ENCODE results near the gene TSHR.
"Not testable (repeated sequence)": the region's sequence is repeated elsewhere in the genome, so short reads cannot be mapped to it uniquely, and the experiment has no call there.

The TSHR gene

DNA sequence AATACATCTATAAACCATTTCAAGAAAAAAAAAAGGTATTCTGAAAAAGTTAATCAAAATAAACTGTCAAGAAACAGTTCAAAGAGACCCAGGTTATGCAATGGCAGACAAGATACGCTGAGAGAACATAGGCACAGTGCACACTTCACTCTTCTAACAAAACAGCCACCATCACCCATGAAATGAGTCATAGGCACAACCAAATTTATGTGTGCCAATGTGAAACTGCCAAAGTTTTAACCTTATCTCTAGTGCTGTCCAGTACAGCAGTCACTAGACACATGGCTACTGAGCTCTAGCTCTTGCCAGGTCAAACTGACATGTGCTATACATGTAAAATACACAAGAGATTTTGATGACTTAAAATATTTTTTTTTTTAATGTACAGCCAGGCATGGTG, 15.3 kb upstream of the TSHR start:
- no peak for DNase-seq
- no peak overlapping the region for H3K27ac Mint-ChIP-seq
- H3K4me1 Mint-ChIP-seq, result peaks cover 10 to 23% of the 10 kb centered on the region in 2 donors
- no peaks in the 10 kb centered on the region for H3K27me3 Mint-ChIP-seq
- H3K36me3 Mint-ChIP-seq, result peaks cover 4% of the 10 kb centered on the region in 2 donors
- H3K9me3 Mint-ChIP-seq, result no peaks in the 10 kb centered on the region
- no peak overlapping the region for H3K4me3 Mint-ChIP-seq
- no peak for ATAC-seq (replicated peaks)

DNA sequence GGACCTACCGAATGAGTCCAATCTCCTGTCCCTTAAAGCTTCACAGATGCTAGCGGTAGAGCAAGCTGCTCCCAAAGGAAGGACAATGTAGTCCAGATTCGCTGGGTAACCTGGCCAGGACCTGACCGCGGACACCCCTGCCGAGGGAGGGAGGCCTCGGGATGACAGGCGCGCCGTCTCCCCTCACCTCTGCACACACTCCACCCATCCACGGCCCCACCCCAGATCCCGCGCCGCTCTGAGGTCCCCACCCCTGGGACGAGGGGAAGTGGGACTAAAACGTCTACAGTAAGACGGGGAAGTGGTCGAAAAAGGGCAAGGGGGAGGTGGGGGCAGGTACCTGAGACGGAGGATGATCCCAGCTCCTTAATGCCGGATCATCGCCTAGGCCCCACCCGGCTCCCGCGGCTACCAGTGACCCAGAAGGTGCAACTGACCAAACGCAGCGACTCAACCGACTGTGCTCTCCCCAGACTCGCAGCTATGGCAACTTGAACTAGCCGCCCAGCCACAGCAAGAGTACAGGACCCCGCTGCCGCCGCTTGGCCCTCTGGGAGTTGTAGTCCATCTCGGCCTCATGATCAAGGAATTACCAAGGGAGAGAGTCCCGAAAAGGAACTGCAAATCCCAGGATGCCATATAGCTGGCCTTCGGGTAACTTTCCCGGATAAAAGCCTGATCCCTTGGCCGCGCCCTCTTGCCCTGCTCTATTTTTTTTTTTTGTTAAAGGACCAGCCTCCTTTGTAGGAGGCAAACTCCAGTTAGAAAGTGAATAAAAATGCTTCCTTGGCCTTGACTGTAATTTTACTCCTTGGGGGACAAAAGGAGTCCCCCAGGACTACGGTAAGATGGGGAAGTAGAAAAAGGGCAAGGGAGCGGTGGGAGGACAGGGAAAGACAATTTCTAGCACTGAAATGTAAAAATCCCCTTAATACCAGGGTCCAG, 13.9 kb upstream of the TSHR start, which contains the start of gene CEP128:
Gene CEP128 (minus strand): TSS at position 498 of the 945 bp plus-strand sequence.
- H3K27ac Mint-ChIP-seq, result peak within 1 kb of the TSS; percentile 90
- H3K4me1 Mint-ChIP-seq, result peaks cover 7 to 23% of the 10 kb centered on the region in 2 donors
- H3K36me3 Mint-ChIP-seq, result peaks cover 0 to 2% of the 10 kb centered on the region in 2 donors
- ATAC-seq (replicated peaks), result peak; percentile 94 to 96
- H3K27me3 Mint-ChIP-seq, result peaks cover 0 to 3% of the 10 kb centered on the region in 2 donors
- peak; percentile 87 for DNase-seq
- H3K9me3 Mint-ChIP-seq, result peaks cover 0 to 2% of the 10 kb centered on the region in 2 donors
- peak within 1 kb of the TSS; percentile 88 to 91 for H3K4me3 Mint-ChIP-seq

DNA sequence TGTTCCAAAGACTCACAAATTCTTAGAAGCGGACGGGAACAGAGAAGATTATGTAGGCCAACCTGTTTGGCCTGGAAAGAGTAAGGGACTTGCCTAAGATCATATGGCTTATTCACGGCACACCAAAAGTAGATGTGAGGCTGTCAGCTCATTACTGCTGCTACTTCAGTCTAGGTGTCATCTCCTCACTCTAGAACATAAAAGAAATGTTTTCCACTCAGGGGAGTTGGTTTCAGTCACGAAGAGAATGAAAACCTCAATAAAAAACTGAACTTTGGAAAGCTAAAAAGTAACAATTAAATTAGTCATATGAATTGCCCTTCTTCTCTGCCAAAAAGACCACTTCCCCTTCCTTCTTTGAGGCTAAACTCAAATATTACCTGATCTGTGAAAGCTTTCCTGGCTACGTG, 13.2 kb upstream of the TSHR start:
- peaks cover 0 to 2% of the 10 kb centered on the region in 2 donors for H3K9me3 Mint-ChIP-seq
- H3K4me1 Mint-ChIP-seq, result peaks cover 7 to 23% of the 10 kb centered on the region in 2 donors
- peak overlapping the region; percentile 90 for H3K27ac Mint-ChIP-seq
- H3K36me3 Mint-ChIP-seq, result peaks cover 0 to 2% of the 10 kb centered on the region in 2 donors
- no peak for DNase-seq
- peak overlapping the region; percentile 88 to 91 for H3K4me3 Mint-ChIP-seq
- peaks cover 0 to 3% of the 10 kb centered on the region in 2 donors for H3K27me3 Mint-ChIP-seq
- peak; percentile 61 to 69 for ATAC-seq (replicated peaks)

DNA sequence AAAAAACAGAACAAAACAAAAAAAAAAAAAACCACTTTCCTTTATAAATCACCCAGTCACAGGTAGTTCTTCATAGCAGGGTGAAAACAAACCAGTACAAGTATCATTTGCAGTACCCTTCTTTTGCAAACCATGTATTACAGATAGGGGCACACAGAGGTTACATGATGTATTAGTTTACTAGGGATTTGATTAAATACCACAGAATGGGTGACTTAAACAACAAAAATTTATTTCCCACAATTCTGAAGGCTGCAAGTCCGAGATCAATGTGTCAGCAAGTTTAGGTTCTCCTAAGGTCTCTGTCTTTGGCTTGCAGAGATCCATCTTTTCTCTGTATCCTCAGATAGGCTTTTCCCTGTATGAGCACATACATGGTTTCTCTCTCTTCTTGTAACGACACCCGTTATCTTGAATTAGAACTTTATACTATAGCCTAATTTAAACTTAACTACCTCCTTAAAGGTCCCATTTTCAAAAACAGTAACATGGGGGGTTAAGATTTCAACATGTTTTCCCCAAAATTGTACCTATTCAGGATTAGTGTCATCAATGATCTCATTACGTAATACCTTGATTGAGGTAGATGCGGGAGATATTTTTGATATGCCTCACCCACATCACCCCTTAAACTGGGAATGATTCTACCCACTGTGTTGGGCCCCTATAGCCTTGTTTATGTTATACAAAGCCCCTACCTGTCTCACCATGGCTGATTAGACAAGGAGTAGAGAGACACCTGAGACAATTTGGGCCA, 10.4 kb upstream of the TSHR start:
- H3K27ac Mint-ChIP-seq, result peak overlapping the region; percentile 51
- ATAC-seq (replicated peaks), result no peak
- DNase-seq, result no peak
- peaks cover 4 to 12% of the 10 kb centered on the region in 2 donors for H3K27me3 Mint-ChIP-seq
- peaks cover 0 to 2% of the 10 kb centered on the region in 2 donors for H3K36me3 Mint-ChIP-seq
- H3K9me3 Mint-ChIP-seq, result peaks cover 0 to 2% of the 10 kb centered on the region in 2 donors
- H3K4me1 Mint-ChIP-seq, result peaks cover 7 to 23% of the 10 kb centered on the region in 2 donors
- H3K4me3 Mint-ChIP-seq, result no peak overlapping the region

DNA sequence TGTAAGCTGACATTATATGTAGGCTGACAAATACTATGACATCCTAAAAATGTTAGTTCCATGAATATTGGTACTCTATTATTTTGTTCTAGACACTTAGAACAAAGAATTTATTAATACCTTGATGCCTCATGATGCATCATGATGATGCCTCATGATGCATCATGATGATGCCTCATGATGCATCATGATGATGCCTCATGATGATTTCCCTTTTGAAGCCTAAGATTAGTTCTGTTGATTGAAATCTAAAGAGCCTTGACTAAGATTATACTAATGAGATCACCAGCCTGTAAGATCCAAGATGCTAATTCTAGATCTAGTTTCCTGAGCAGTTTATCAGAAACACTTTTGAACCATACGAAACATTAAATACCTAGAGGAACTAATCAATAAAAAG, 9.2 kb upstream of the TSHR start:
- H3K9me3 Mint-ChIP-seq, result peaks cover 0 to 2% of the 10 kb centered on the region in 2 donors
- ATAC-seq (replicated peaks), result no peak

DNA sequence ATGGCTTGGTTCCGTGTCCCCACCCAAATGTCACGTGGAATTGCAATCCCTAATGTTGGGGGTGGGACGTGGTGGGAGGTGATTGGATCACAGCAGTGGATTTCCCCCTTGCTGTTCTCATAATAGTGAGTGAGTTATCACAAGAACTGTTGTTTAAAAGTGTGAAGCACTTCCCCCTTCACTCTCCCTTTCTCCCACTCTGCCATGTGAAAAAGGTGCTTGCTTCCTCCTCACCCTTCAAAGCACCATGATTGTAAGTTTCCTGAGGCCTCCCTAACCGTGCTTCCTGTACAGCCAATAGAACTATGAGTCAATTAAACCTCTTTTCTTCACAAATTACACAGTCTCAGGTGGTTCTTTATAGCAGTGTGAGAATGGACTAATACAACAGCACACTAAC, 8.6 kb upstream of the TSHR start:
- H3K4me3 Mint-ChIP-seq, result no peak overlapping the region
- no peak for ATAC-seq (replicated peaks)
- H3K4me1 Mint-ChIP-seq, result peaks cover 7 to 12% of the 10 kb centered on the region in 2 donors
- H3K9me3 Mint-ChIP-seq, result peaks cover 0 to 2% of the 10 kb centered on the region in 2 donors
- no peak for DNase-seq
- H3K27me3 Mint-ChIP-seq, result peaks cover 11 to 13% of the 10 kb centered on the region in 2 donors
- peaks cover 0 to 2% of the 10 kb centered on the region in 2 donors for H3K36me3 Mint-ChIP-seq
- no peak overlapping the region for H3K27ac Mint-ChIP-seq

More for the DNA sequence above, 9.2 kb upstream of the TSHR start:
- no peak for DNase-seq
- Mint-ChIP-seq H3K4me1 (peaks cover 7 to 18% of the 10 kb centered on the region in 2 donors), H3K4me3 (no peak overlapping the region), H3K27ac (no peak overlapping the region), H3K36me3 (peaks cover 0 to 2% of the 10 kb centered on the region in 2 donors), H3K27me3 (peaks cover 11 to 13% of the 10 kb centered on the region in 2 donors)

DNA sequence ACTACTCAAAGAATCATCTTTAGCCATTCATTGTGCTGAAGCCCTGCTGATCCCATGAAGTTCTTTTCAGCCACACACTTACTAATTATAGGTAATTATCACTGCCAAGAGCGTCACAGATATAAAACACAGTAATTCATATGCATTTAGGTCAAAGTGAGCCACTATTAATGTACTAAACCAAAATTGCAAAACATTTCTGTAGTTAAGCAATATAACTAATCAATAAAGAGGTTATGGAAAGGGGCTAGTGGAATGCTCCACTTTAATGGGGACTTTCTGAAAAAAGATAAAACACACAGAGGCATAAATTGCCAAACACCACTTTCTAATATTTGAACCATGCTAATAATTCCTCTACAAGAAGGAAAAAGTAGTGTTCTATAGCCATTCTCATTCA, 7.1 kb upstream of the TSHR start:
- Mint-ChIP-seq H3K27me3 (peaks cover 11 to 13% of the 10 kb centered on the region in 2 donors), H3K27ac (no peak overlapping the region), H3K4me3 (no peak overlapping the region), H3K36me3 (peaks cover 0 to 2% of the 10 kb centered on the region in 2 donors), H3K9me3 (peaks cover 0 to 2% of the 10 kb centered on the region in 2 donors), H3K4me1 (no peaks in the 10 kb centered on the region)
- no peak for DNase-seq
- ATAC-seq (replicated peaks), result no peak

DNA sequence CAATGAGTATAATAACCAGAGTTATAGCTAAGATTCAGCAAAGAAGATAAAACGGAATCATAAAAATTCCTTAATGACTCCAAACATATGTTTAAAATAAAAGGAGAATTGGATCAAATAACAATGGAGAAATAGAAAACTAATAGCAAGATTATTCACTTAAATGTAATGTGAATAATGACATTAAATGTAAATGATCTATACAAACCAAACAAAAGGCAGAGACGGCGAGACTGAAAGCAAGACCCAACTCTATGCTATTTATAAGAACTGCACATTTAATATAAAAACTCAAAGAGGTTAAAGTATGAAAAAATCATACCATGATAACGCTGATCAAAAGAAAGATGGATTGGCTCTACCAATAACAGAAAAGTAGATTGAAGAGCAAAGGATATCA, 3.9 kb upstream of the TSHR start:
- Mint-ChIP-seq H3K27me3 (peaks cover 17 to 18% of the 10 kb centered on the region in 2 donors), H3K4me1 (peaks cover 5 to 7% of the 10 kb centered on the region in 2 donors), H3K9me3 (no peaks in the 10 kb centered on the region), H3K36me3 (no peaks in the 10 kb centered on the region), H3K4me3 (no peak overlapping the region), H3K27ac (no peak overlapping the region)
- DNase-seq, result no peak
- no peak for ATAC-seq (replicated peaks)

DNA sequence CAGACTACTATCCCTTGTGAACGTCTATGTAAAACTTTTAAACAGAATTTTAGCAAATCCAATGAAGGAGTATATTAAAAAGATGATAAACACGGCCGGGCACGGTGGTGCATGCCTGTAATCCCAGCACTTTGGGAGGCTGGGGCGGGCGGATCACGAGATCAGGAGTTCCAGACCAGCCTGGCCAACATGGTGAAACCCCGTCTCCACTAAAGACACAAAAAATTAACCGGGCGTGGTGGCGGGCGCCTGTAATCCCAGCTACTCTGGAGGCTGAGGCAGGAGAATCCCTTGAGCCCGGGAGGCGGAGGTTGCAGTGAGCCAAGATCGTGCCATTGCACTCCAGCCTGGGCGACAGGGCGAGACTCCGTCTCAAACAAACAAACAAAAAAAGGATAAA, 2.2 kb upstream of the TSHR start:
- Mint-ChIP-seq H3K4me1 (peaks cover 13% of the 10 kb centered on the region in 2 donors), H3K27me3 (peaks cover 17 to 18% of the 10 kb centered on the region in 2 donors)
- not testable (repeated sequence) for H3K27ac Mint-ChIP-seq; H3K9me3 Mint-ChIP-seq; H3K4me3 Mint-ChIP-seq; DNase-seq; H3K36me3 Mint-ChIP-seq; ATAC-seq (replicated peaks)

DNA sequence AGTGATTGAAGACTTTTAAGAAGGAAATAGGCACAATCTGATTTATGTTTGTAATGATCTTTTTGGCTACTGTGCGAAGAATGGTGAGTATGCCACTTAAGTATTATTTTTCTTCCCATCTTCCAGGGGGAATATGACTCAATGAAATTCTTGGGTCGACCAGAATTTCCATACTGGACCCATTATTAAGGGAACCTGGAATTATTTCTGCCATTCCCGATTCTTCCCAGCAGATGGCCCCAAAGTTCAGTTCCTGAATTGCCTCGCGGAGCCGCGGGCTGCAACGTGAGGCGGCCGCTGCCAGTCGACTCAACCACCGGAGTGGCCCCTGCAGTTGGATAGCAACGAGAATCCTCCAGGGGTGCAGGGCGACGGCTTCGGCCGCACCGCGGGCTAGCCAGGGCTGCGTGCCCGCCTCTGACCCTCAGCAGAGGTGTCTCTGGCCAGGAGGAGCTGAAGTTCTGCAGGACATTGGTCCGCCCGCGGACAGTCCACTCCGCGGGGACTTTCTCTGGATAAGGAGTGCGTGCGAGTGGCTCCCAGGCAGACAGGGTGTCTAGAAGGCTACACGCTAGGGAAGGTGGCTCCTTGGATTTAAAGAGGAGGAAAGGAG, 628 bp upstream of the TSHR start:
- Mint-ChIP-seq H3K27me3 (peaks cover 10 to 16% of the 10 kb centered on the region in 2 donors), H3K36me3 (no peaks in the 10 kb centered on the region)

DNA sequence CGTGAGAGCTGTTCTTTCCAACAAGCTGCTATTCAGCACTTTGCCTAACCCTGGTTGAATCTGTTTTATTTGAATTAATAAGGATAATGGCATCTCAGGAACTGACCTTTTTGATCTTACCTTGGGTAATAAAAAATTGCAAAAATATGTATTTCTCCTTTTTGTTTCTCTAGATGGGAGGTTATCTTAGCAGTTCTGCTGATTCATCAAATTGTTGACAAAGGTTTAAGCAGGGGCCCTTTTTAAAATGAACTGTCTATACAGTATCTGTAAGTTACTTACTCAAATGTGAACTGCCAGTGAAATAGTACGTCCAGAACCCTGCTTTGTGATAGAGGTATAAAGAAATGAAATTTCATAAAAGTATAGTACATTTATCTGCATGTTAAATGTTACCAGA, 681 bp downstream of the TSHR start:
- H3K27me3 Mint-ChIP-seq, result peaks cover 6 to 7% of the 10 kb centered on the region in 2 donors
- H3K27ac Mint-ChIP-seq, result no peak overlapping the region
- H3K4me1 Mint-ChIP-seq, result peaks cover 24 to 31% of the 10 kb centered on the region in 2 donors
- H3K4me3 Mint-ChIP-seq, result no peak overlapping the region
- no peaks in the 10 kb centered on the region for H3K9me3 Mint-ChIP-seq
- ATAC-seq (replicated peaks) (no peak), DNase-seq (no peak)
- H3K36me3 Mint-ChIP-seq, result no peaks in the 10 kb centered on the region

More for the DNA sequence above, 628 bp upstream of the TSHR start:
- peak overlapping the region; percentile 86 to 88 for H3K4me3 Mint-ChIP-seq
- no peaks in the 10 kb centered on the region for H3K9me3 Mint-ChIP-seq
- peak overlapping the region; percentile 77 for H3K27ac Mint-ChIP-seq
- ATAC-seq (replicated peaks) (peak; percentile 57 to 61), DNase-seq (peak; percentile 57)
- H3K4me1 Mint-ChIP-seq, result peaks cover 21 to 23% of the 10 kb centered on the region in 2 donors

DNA sequence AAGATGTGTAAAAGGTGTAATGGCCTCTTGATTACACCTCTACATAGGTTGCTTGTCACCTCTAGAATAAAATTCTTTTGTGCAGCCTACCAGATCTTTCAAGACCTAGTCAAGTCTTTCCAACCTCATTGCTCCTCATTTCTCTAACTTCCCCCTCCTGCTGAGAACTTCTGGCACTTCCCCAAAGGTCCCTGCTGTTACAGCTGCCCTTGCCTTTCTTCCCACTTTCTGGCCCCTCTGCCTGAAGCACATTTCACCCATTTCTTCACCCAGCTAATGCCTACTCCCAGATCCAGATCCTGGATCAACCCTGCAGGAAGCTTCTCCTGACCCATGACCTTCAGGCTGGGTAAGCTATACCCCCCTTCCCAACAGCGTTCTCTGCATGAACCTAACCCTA, 1.5 kb downstream of the TSHR start:
- H3K27me3 Mint-ChIP-seq, result peaks cover 6 to 7% of the 10 kb centered on the region in 2 donors
- no peaks in the 10 kb centered on the region for H3K9me3 Mint-ChIP-seq
- H3K36me3 Mint-ChIP-seq, result no peaks in the 10 kb centered on the region
- H3K4me3 Mint-ChIP-seq, result no peak overlapping the region
- DNase-seq (no peak), ATAC-seq (replicated peaks) (no peak)
- H3K4me1 Mint-ChIP-seq, result peaks cover 24 to 33% of the 10 kb centered on the region in 2 donors
- peak overlapping the region; percentile 1 for H3K27ac Mint-ChIP-seq

DNA sequence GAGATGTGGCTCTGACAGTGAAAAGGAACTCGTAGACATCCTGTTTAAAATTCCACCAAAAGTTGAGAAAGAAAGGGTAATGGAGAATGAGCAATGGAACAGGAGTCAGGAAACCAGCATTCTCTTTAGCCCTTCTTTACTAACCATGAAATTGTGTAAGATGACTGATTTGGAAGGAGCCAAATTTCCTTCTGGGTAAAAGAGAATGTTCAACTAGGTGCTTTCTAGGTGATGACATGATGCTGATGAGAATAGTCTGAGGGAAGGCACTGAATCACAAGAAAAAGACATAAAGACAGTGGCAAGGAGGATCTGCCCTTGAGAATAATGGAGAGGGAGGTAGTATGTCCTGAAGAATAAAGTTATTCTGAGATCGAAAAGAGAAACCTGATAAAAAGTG, 2.2 kb downstream of the TSHR start:
- H3K4me3 Mint-ChIP-seq, result no peak overlapping the region
- no peak overlapping the region for H3K27ac Mint-ChIP-seq
- no peak for DNase-seq
- H3K27me3 Mint-ChIP-seq, result peaks cover 6 to 7% of the 10 kb centered on the region in 2 donors
- H3K9me3 Mint-ChIP-seq, result no peaks in the 10 kb centered on the region
- peaks cover 24 to 33% of the 10 kb centered on the region in 2 donors for H3K4me1 Mint-ChIP-seq
- no peaks in the 10 kb centered on the region for H3K36me3 Mint-ChIP-seq
- no peak for ATAC-seq (replicated peaks)

DNA sequence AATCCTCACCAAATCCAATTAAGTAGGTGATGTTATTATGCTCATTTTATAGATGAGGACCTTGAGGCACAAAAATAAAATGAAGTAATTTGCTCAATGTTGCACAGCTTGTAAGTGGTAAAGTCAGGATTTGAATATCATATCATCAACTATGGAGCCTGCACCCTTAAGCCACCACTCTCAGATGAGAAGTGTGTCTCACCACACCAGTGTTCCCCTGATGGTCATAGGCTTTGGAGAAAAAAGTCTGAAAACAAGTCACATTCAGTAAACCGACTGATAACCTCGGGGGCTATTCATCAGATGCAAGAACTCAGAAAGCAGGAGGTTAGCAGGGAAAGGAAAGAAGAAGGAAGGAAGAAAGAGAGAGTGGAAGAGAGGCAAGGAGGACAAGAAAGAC, 2.8 kb downstream of the TSHR start:
- Mint-ChIP-seq H3K27me3 (peaks cover 6 to 7% of the 10 kb centered on the region in 2 donors), H3K4me1 (peaks cover 24 to 33% of the 10 kb centered on the region in 2 donors), H3K9me3 (no peaks in the 10 kb centered on the region), H3K4me3 (no peak overlapping the region), H3K27ac (no peak overlapping the region), H3K36me3 (no peaks in the 10 kb centered on the region)
- ATAC-seq (replicated peaks) (no peak), DNase-seq (no peak)

Data from stimulated activated naive B cell treated with anti-CD40 and anti-IgM and Interleukin-4, amounts not matched to agents 10 μg/mL and 1 μg/mL and 100 μg/mL, for 72 hours (primary cell).